GM18519 (cell line): ENCODE data around the gene NRM.

Experiments used
- ATAC-seq: cut with Tn5 transposase; IDR thresholded peaks from one replicate; pipeline ENCODE4 v1.9.1; 2021; ENCODE audit warnings: mild to moderate bottlenecking, moderate library complexity; ENCODE audit not compliant: unreplicated experiment, low FRiP score

NRM gene

DNA sequence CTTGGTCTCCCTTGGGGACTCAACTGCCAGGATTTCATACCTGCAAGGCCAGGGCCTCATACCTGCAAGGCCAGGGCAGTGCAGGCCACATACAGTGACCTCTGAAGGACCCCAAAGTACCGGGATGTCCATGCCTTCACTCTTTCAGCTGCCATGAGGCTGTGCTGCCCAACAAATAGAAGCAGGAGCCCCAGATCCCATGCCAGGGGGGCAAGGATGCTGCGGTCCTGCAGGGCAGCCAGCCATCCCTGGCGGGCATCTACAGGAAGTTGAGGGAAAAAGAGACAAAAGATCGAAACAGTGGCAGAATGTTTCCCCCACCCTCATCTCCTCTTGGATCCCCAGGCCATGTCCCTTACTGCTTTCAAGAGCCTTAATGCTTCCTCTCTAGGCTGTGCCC lies 799 bp downstream of the NRM start:
- ATAC-seq = no peak

GRCh38 chr6:30689022-30689865 lies 1.5 kb downstream of the NRM start:
- no peak for ATAC-seq

GRCh38 chr6:30688569-30688968 lies 2.2 kb downstream of the NRM start:
- no peak for ATAC-seq

- no peak for ATAC-seq
These were observed 2.9 kb downstream of the NRM start for GRCh38 chr6:30687659-30688431.

DNA sequence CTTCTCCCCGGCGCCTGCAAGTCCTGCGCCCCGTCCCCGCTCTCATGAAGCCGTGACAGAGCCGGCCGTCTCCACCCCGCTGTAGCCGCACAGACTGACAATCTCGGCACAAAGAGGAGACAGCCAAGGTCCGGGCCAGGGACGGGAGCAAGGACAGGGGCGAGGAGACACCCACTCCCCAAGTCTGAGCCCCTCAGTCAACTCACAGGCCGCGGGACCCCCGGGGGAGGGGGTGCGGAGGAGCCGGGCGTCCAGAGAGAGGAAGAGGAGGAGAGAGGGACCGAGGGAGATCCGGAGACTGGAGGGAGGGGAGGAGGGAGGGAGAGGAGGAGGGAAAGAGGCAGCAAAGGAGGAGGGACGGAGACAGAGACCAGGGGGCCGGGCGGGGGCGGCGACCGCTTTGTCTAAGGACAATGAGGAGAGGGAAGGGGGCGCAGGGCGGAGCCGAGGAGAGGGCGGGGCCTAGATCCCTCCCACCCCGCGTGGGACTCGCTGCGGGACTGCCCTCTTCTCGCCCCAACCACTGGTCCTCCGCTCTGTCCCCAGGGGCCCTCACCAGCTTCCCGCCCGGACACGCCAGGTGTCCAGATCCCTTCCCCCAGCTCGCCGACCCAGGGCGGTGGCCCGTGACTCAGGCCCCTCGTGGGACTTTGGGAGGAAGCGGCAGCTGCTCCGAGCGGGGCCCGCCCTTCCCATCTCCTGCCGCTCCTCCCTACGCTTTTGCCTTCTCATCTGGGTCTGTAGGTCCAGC lies 3.7 kb downstream of the NRM start:
- peak; percentile 30 for ATAC-seq

- ATAC-seq = no peak
These were observed 4.5 kb downstream of the NRM start, which contains the start of gene PPP1R18 for GRCh38 chr6:30686009-30686907. PPP1R18 (minus strand) TSS chr6:30686645; CDS start chr6:30686018, 627 bp downstream.

GRCh38 chr6:30685157-30686008 lies 5.4 kb downstream of the NRM start:
- ATAC-seq = no peak

- no peak for ATAC-seq
These were observed 6.2 kb downstream of the NRM start for GRCh38 chr6:30684386-30685156.

GRCh38 chr6:30683980-30684338 lies 6.8 kb downstream of the NRM start:
- ATAC-seq = no peak

DNA sequence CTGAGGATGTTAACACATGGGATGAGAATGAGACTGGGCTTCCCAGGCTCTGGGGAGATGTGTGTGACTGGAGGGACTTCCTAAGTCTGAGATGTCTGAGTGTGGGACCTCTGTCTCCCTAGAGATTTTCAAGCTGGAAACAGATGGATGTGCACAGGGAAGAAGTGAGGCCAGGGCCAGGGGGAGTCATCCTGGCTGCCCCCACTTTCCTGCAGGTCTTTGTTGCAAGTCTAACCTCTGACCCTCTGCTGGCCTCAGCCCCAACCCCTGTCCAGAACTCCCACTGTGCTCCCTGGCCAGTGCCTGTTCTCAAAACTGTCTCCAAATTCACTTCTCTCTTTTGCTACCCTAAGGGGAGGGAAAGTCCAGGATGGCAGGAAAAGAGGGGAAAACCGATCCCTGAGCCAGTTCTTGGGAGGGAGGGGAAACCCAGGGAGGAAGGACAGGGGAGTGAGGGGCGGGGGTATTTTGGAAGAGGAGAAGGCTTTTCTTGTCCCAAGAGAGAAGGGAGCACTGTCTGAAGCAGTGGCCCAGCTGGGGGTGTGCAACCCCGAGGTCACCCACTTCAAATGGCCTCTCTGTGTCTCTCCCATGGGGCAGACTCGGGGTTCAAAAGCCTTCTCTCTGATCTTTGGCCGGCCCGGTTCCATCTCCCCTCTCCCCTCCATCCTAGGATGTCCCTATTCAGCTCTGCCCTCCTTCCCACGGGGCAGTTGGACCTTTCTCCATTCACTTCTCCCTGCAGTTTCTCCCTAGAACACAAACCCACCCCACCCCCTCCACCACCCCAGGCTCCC lies 7.4 kb downstream of the NRM start:
- no peak for ATAC-seq

DNA sequence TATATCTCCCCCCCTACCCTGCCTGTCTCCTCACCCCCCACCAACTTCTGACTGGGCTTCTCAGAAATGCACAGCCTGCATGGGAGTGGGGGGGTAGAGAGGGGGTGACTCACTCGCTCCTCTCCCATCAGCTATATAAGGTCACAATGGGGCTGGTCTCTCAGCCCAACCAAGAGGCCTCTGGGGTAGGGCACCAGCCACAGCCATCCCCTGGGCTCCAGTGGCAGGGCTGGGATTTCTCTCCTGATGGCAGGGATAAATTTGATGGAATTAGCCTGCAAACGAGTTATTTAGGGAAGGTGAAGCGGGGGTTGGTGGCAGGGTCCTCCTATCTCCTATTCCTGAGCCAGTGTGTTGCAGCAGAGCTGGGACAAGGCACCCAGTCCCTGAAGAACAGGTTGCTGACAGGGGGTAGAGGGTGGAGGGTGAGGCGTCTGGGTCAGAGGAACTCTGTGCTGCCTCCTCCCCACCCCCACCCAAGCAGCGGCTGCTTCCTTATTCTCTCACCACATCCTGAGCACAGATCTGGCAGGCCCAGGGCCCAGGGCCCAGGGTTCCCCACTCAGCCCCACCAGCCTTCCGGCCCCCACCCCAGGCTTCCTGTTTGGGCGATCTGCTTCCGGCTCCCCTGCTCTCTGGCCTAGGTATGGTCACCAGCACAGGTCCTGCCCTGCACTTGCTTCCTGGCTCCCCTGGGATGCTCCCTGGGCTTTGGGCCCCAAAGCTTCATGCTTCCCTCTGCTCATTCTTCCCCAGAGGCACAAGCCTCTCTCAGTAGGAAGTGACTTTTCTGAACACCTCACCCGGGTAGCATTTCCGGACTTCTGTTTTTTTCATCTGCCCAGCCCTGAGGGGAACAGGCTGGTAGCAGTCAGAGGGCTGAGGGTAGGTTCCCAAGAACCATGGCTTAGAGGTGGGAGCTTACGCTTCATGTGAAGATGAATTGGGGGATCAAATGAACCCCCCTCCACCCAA lies 8.4 kb downstream of the NRM start:
- no peak for ATAC-seq

- ATAC-seq = no peak
These were observed 9.0 kb downstream of the NRM start for GRCh38 chr6:30681766-30682142.

- no peak for ATAC-seq
These were observed 10.8 kb downstream of the NRM start for GRCh38 chr6:30679765-30680535.

- no peak for ATAC-seq
These were observed 11.6 kb downstream of the NRM start for GRCh38 chr6:30678964-30679726.

GRCh38 chr6:30676660-30677285 lies 14.0 kb downstream of the NRM start:
- ATAC-seq = no peak
